H9 (cell line): ENCODE data around the gene VDR. TPM values are rescaled to one million over a fixed set of nuclear protein-coding genes. Genes with fewer than 3 reads are reported as not detected.

Source experiments
- DNase-seq: peaks from one replicate; pipeline ENCODE4 v3.0.0-alpha.2; 2017
- H2AFZ ChIP-seq: one replicate; pipeline ENCODE4 v1.6.1; 2013; ENCODE audit warnings: mild to moderate bottlenecking, low read length, control low read depth, moderate library complexity
- H2AK5ac ChIP-seq: 2 replicates; pipeline ENCODE4 v1.6.1; 2013; ENCODE audit warnings: low read length, control low read depth, mixed read lengths; ENCODE audit not compliant: insufficient read length
- H2BK120ac ChIP-seq: one replicate; pipeline ENCODE4 v1.6.1; 2013; ENCODE audit warnings: low read depth, mild to moderate bottlenecking, low read length, control low read depth, inconsistent platforms; ENCODE audit not compliant: poor library complexity, severe bottlenecking
- H2BK12ac ChIP-seq: 2 replicates; pipeline ENCODE4 v1.6.1; 2013; ENCODE audit warnings: low read length, control low read depth, mixed read lengths, low read depth; ENCODE audit not compliant: insufficient read length
- H2BK15ac ChIP-seq: 2 replicates; pipeline ENCODE4 v1.6.1; 2013; ENCODE audit warnings: low read depth, low read length, control low read depth
- H2BK20ac ChIP-seq: one replicate; pipeline ENCODE4 v1.6.1; 2013; ENCODE audit warnings: low read depth, mild to moderate bottlenecking, low read length, control low read depth, inconsistent platforms; ENCODE audit not compliant: poor library complexity, severe bottlenecking
- H2BK5ac ChIP-seq: 2 replicates; pipeline ENCODE4 v1.6.1; 2013; ENCODE audit warnings: low read length, control low read depth, mixed read lengths; ENCODE audit not compliant: insufficient read length
- H3K14ac ChIP-seq: 2 replicates; pipeline ENCODE4 v1.6.1; 2013; ENCODE audit warnings: low read length, control low read depth; ENCODE audit not compliant: insufficient read depth
- H3K18ac ChIP-seq: 2 replicates; pipeline ENCODE4 v1.6.1; 2013; ENCODE audit warnings: low read depth, mild to moderate bottlenecking, mixed read lengths, low read length, control low read depth; ENCODE audit not compliant: insufficient read length
- H3K23ac ChIP-seq: 2 replicates; pipeline ENCODE4 v1.6.1; 2013; ENCODE audit warnings: low read length, control low read depth, mixed read lengths, low read depth; ENCODE audit not compliant: insufficient read length
- H3K23me2 ChIP-seq: 2 replicates; pipeline ENCODE4 v1.6.1; 2013; ENCODE audit warnings: low read depth, mild to moderate bottlenecking, mixed read lengths, low read length, control low read depth; ENCODE audit not compliant: insufficient read length, poor library complexity, severe bottlenecking
- H3K27ac ChIP-seq: 2 replicates; pipeline ENCODE4 v1.5.1; 2013; ENCODE audit warnings: low read length, control low read depth, mixed read lengths, low read depth; ENCODE audit not compliant: insufficient read length
- H3K27me3 ChIP-seq: 2 replicates; pipeline ENCODE4 v1.6.1; 2013; ENCODE audit warnings: low read length, control low read depth, inconsistent platforms; ENCODE audit not compliant: insufficient read depth
- H3K4ac ChIP-seq: 2 replicates; pipeline ENCODE4 v1.6.1; 2013; ENCODE audit warnings: low read depth, mild to moderate bottlenecking, control low read depth, inconsistent platforms, low read length, moderate library complexity
- H3K4me1 ChIP-seq: 2 replicates; pipeline ENCODE4 v1.6.1; 2013; ENCODE audit warnings: low read length, control low read depth, inconsistent platforms; ENCODE audit not compliant: insufficient read depth
- H3K4me2 ChIP-seq: 2 replicates; pipeline ENCODE4 v1.6.1; 2013; ENCODE audit warnings: low read length, control low read depth, mixed read lengths; ENCODE audit not compliant: insufficient read length, insufficient read depth
- H3K56ac ChIP-seq: 2 replicates; pipeline ENCODE4 v1.6.1; 2013; ENCODE audit warnings: low read depth, mild to moderate bottlenecking, mixed read lengths, low read length, control low read depth; ENCODE audit not compliant: insufficient read length
- H3K79me1 ChIP-seq: 2 replicates; pipeline ENCODE4 v1.6.1; 2013; ENCODE audit warnings: low read depth, mild to moderate bottlenecking, moderate library complexity, low read length, control low read depth, inconsistent platforms; ENCODE audit not compliant: insufficient read depth, poor library complexity, severe bottlenecking
- H3K79me2 ChIP-seq: 2 replicates; pipeline ENCODE4 v1.6.1; 2013; ENCODE audit warnings: low read length, control low read depth, inconsistent platforms; ENCODE audit not compliant: insufficient read depth
- H3K9ac ChIP-seq: 2 replicates; pipeline ENCODE4 v1.6.1; 2013; ENCODE audit warnings: low read length, control low read depth, mixed read lengths; ENCODE audit not compliant: insufficient read length; ENCODE audit errors: extremely low read depth
- H3K9me3 ChIP-seq: one replicate; pipeline ENCODE4 v1.6.1; 2013; ENCODE audit warnings: low read depth, low read length, inconsistent platforms; ENCODE audit not compliant: control insufficient read depth
- H3T11ph ChIP-seq: one replicate; pipeline ENCODE4 v1.6.1; 2013; ENCODE audit warnings: mild to moderate bottlenecking, low read length, control low read depth, inconsistent platforms
- H4K20me1 ChIP-seq: one replicate; pipeline ENCODE4 v1.6.1; 2013; ENCODE audit not compliant: control insufficient read depth, insufficient read length, insufficient read depth
- H4K5ac ChIP-seq: 2 replicates; pipeline ENCODE4 v1.6.1; 2013; ENCODE audit warnings: low read depth, mild to moderate bottlenecking, mixed read lengths, low read length, control low read depth; ENCODE audit not compliant: insufficient read length
- H4K8ac ChIP-seq: replicated peaks from 2 replicates; pipeline ENCODE4 v1.6.1; 2013; ENCODE audit warnings: low read length, control low read depth, mixed read lengths, low read depth; ENCODE audit not compliant: insufficient read length
- H4K91ac ChIP-seq: 2 replicates; pipeline ENCODE4 v1.6.1; 2013; ENCODE audit warnings: low read depth, mild to moderate bottlenecking, moderate library complexity, mixed read lengths, low read length, control low read depth; ENCODE audit not compliant: insufficient read length
- H3K27ac Mint-ChIP-seq, 3 experiments: 2 replicates in 2 of 3; 3 replicates in 1 of 3; pipeline ENCODE4 v1.8.0; 2020 to 2021; ENCODE audit warnings: mixed read lengths in 3 of 3, mild to moderate bottlenecking in 1 of 3, moderate library complexity in 1 of 3
- H3K27me3 Mint-ChIP-seq: 2 replicates; pipeline ENCODE4 v1.8.0; 2021; ENCODE audit warnings: low read depth, mild to moderate bottlenecking, moderate library complexity, mixed read lengths
- H3K36me3 Mint-ChIP-seq, 3 experiments: 2 replicates in 2 of 3; 3 replicates in 1 of 3; pipeline ENCODE4 v1.8.0; 2020 to 2021; ENCODE audit warnings: low read depth in 3 of 3, mixed read lengths in 3 of 3; ENCODE audit not compliant: insufficient read depth in 1 of 3
- H3K4me1 Mint-ChIP-seq, 2 experiments: 2 replicates each; pipeline ENCODE4 v1.8.0; 2020; ENCODE audit warnings: mixed read lengths in 2 of 2
- H3K4me3 Mint-ChIP-seq, 2 experiments: 2 replicates in 1 of 2; 3 replicates in 1 of 2; pipeline ENCODE4 v1.8.0; 2020 to 2021; ENCODE audit warnings: mild to moderate bottlenecking in 2 of 2, mixed read lengths in 2 of 2, moderate library complexity in 1 of 2
- H3K9me3 Mint-ChIP-seq, 2 experiments: 2 replicates in 1 of 2; 3 replicates in 1 of 2; pipeline ENCODE4 v1.8.0; 2020; ENCODE audit warnings: mild to moderate bottlenecking in 2 of 2, mixed read lengths in 2 of 2, moderate library complexity in 1 of 2
- CTCF ChIP-seq: fragments of 200-600 bp; sonication (generic); conservative IDR thresholded peaks from 3 replicates; pipeline ENCODE4 v1.8.0; 2021; ENCODE audit warnings: antibody characterized with exemption, mild to moderate bottlenecking
- WGBS: extraction: QIAGEN DNeasy Blood & Tissue Kit; methylation state at CpG from one replicate; pipeline ENCODE4 v1.1.7; 2013; ENCODE audit warnings: missing lambda C conversion rate, low lambda C conversion rate, mixed read lengths; ENCODE audit not compliant: insufficient read length; ENCODE audit errors: extremely low coverage; 5-methylcytosine and 5-hydroxymethylcytosine counted together
- total RNA-seq: library from RNA; stranded (reverse); gene quantifications from 2 replicates; pipeline ENCODE4 v1.2.1, GENCODE V29; 2021

Gene VDR
- total RNA-seq, 1 experiment from 2014 or later = 0.61 TPM

GRCh38 chr12:47938594-47938993 is 33.8 kb upstream of the VDR start:
- no peak overlapping the region for H4K91ac ChIP-seq
- H3K79me1 ChIP-seq = no peaks in the 10 kb centered on the region
- H2BK120ac ChIP-seq = no peak overlapping the region
- H3K14ac ChIP-seq = no peak overlapping the region
- Mint-ChIP-seq H3K9me3 (no peaks in the 10 kb centered on the region), H3K4me3 (no peak overlapping the region), H3K27me3 (peaks cover 41% of the 10 kb centered on the region), H3K4me1 (peaks cover 13 to 20% of the 10 kb centered on the region in 2 experiments), H3K27ac (no peak overlapping the region), H3K36me3 (no peaks in the 10 kb centered on the region)
- no peak overlapping the region for H2BK20ac ChIP-seq
- H3K9ac ChIP-seq = no peak overlapping the region
- no peak overlapping the region for H3K56ac ChIP-seq
- no peaks in the 10 kb centered on the region for H3K4me1 ChIP-seq
- no peak overlapping the region for H3K18ac ChIP-seq
- H4K5ac ChIP-seq = no peak overlapping the region
- H3K27me3 ChIP-seq = no peaks in the 10 kb centered on the region
- H3K23ac ChIP-seq = no peak overlapping the region
- H3K9me3 ChIP-seq = no peaks in the 10 kb centered on the region
- H2BK5ac ChIP-seq = no peak overlapping the region
- H2AK5ac ChIP-seq = no peak overlapping the region
- no peak overlapping the region for H3K4ac ChIP-seq
- no peaks in the 10 kb centered on the region for H4K20me1 ChIP-seq
- H3K4me2 ChIP-seq = no peak overlapping the region
- H2AFZ ChIP-seq = no peak overlapping the region
- H3K27ac ChIP-seq = no peak overlapping the region
- H2BK15ac ChIP-seq = no peak overlapping the region
- H3T11ph ChIP-seq = no peak overlapping the region
- DNase-seq = peak; percentile 20
- H3K23me2 ChIP-seq = peaks cover 2% of the 10 kb centered on the region
- H2BK12ac ChIP-seq = no peak overlapping the region
- no CpG with 5 or more reads among the region's 4 CpGs for WGBS
- no peak for TF ChIP-seq CTCF
- H3K79me2 ChIP-seq = no peaks in the 10 kb centered on the region
- H4K8ac ChIP-seq = no peak overlapping the region
